MM.1S (cell line): ENCODE results near the gene NEXN.

Experiments used
- EZH2phosphoT487 ChIP-seq: fragments of 300-600 bp; sonication (generic); IDR thresholded peaks from 2 replicates; pipeline ENCODE4 v1.6.1; 2018; ENCODE audit warnings: antibody characterized with exemption, low read length
- TF ChIP-seq, protein P1 (sequence below): fragments of 300-600 bp; sonication (generic); IDR thresholded peaks from 2 replicates; pipeline ENCODE4 v1.5.1; 2016; ENCODE audit warnings: antibody characterized with exemption, low read length, mixed read lengths

DNA sequence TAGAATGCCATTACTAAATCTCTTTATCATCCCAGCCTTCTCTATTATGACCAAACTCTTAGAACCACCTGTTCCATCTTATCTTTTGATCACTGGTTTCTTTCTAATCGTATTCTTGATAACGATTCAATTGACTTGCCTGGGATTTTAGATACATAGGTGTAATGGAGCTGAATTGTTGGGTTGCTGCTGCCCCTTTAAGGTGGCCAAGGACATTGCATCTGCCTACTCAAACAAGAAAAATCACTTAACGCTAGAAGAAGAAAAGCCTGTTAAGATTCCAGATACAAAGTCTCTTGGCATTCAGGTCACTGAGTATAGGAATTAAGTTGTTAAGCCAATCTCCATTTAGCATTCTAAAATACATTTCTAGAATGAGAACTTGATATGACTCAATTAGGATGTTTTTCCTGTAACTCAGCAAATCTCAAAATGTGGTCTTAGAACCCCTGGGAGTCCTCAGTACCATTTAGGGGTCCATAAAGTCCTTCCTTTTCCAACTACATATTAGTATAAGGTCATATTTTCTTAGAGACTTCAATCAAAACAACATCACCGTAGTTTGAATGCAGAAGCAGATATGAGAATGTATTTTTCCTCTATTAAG lies 12.4 kb downstream of the NEXN start:
- TF ChIP-seq, protein P1, sequence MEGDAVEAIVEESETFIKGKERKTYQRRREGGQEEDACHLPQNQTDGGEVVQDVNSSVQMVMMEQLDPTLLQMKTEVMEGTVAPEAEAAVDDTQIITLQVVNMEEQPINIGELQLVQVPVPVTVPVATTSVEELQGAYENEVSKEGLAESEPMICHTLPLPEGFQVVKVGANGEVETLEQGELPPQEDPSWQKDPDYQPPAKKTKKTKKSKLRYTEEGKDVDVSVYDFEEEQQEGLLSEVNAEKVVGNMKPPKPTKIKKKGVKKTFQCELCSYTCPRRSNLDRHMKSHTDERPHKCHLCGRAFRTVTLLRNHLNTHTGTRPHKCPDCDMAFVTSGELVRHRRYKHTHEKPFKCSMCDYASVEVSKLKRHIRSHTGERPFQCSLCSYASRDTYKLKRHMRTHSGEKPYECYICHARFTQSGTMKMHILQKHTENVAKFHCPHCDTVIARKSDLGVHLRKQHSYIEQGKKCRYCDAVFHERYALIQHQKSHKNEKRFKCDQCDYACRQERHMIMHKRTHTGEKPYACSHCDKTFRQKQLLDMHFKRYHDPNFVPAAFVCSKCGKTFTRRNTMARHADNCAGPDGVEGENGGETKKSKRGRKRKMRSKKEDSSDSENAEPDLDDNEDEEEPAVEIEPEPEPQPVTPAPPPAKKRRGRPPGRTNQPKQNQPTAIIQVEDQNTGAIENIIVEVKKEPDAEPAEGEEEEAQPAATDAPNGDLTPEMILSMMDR = peak; percentile 44
- no peak for TF ChIP-seq EZH2phosphoT487
